ENCODE measurements around the gene CRYZL1. TPM values are rescaled to one million over a fixed set of nuclear protein-coding genes. Genes with fewer than 3 reads are reported as not detected.
"Not testable (repeated sequence)": the region's sequence is repeated elsewhere in the genome, so short reads cannot be mapped to it uniquely, and the experiment has no call there.

Gene CRYZL1
- total RNA-seq, 2 donors from 2014 or later, result 31.5 to 36.0 TPM

- no peak for TF ChIP-seq CTCF (IDR thresholded peaks at IDR 0.05)
- Histone ChIP-seq H3K27ac (no peak overlapping the region), H3K27me3 (no peaks in the 10 kb centered on the region), H3K36me3 (no peaks in the 10 kb centered on the region), H3K9me3 (no peaks in the 10 kb centered on the region), H3K4me3 (no peak overlapping the region), H3K9ac (ENCODE audit: low read depth in 2 of 2, low read length in 2 of 2) (no peak overlapping the region), H3K4me1 (no peaks in the 10 kb centered on the region)
- DNase-seq, result no peak
- intact Hi-C loops (cut with DNase I), result no loop called here
Observed at GRCh38 chr21:33677450-33677849, 35.9 kb upstream of the CRYZL1 start.

- H3K4me1 ChIP-seq; H3K9ac ChIP-seq (ENCODE audit: low read depth in 2 of 2, low read length in 2 of 2); H3K9me3 ChIP-seq; intact Hi-C loops (cut with DNase I); H3K27ac ChIP-seq; H3K27me3 ChIP-seq; H3K4me3 ChIP-seq; DNase-seq; H3K36me3 ChIP-seq: not testable (repeated sequence)
Observed at GRCh38 chr21:33676666-33677065, 35.1 kb upstream of the CRYZL1 start.

- intact Hi-C loops (cut with DNase I), result no loop called here
- DNase-seq, result no peak
- H3K27me3 ChIP-seq, result no peaks in the 10 kb centered on the region
- H3K27ac ChIP-seq, result no peak overlapping the region
- no peak for TF ChIP-seq CTCF (IDR thresholded peaks at IDR 0.05)
- H3K9me3 ChIP-seq, result no peaks in the 10 kb centered on the region
- H3K4me1 ChIP-seq, result no peaks in the 10 kb centered on the region
- no peaks in the 10 kb centered on the region for H3K36me3 ChIP-seq
- H3K9ac ChIP-seq (ENCODE audit: low read depth in 2 of 2, low read length in 2 of 2), result no peak overlapping the region
- no peak overlapping the region for H3K4me3 ChIP-seq
Observed at GRCh38 chr21:33674226-33674625, 32.7 kb upstream of the CRYZL1 start.

GRCh38 chr21:33673473-33673872, 31.9 kb upstream of the CRYZL1 start:
- Histone ChIP-seq H3K27ac (no peak overlapping the region), H3K9ac (ENCODE audit: low read depth in 2 of 2, low read length in 2 of 2) (no peak overlapping the region), H3K9me3 (no peaks in the 10 kb centered on the region), H3K27me3 (no peaks in the 10 kb centered on the region), H3K4me1 (no peaks in the 10 kb centered on the region), H3K36me3 (no peaks in the 10 kb centered on the region), H3K4me3 (no peak overlapping the region)
- intact Hi-C loops (cut with DNase I), result no loop called here
- no peak for TF ChIP-seq CTCF (IDR thresholded peaks at IDR 0.05)
- no peak for DNase-seq

GRCh38 chr21:33670076-33670978, 28.8 kb upstream of the CRYZL1 start:
- H3K9ac ChIP-seq (ENCODE audit: low read depth in 2 of 2, low read length in 2 of 2), result no peak overlapping the region
- no peaks in the 10 kb centered on the region for H3K4me1 ChIP-seq
- DNase-seq, result no peak
- no peaks in the 10 kb centered on the region for H3K36me3 ChIP-seq
- intact Hi-C loops (cut with DNase I), result no loop called here
- H3K27ac ChIP-seq, result no peak overlapping the region
- no peaks in the 10 kb centered on the region for H3K27me3 ChIP-seq
- no peaks in the 10 kb centered on the region for H3K9me3 ChIP-seq
- TF ChIP-seq CTCF (IDR thresholded peaks at IDR 0.05), result no peak
- no peak overlapping the region for H3K4me3 ChIP-seq

GRCh38 chr21:33668620-33669019, 27.1 kb upstream of the CRYZL1 start:
- H3K27me3 ChIP-seq, result no peaks in the 10 kb centered on the region
- intact Hi-C loops (cut with DNase I), result no loop called here
- no peak for TF ChIP-seq CTCF (IDR thresholded peaks at IDR 0.05)
- no peak overlapping the region for H3K4me3 ChIP-seq
- no peak overlapping the region for H3K27ac ChIP-seq
- H3K9ac ChIP-seq (ENCODE audit: low read depth in 2 of 2, low read length in 2 of 2), result no peak overlapping the region
- H3K4me1 ChIP-seq, result no peaks in the 10 kb centered on the region
- DNase-seq, result no peak
- H3K9me3 ChIP-seq, result no peaks in the 10 kb centered on the region
- H3K36me3 ChIP-seq, result no peaks in the 10 kb centered on the region

Measured in colonic mucosa (tissue), 4 donors.